ENCODE measurements around the gene PADI4. TPM values are rescaled to one million over a fixed set of nuclear protein-coding genes. Genes with fewer than 3 reads are reported as not detected.

PADI4 gene
- total and polyA plus RNA-seq, 2 donors (not counting 1 experiment from before 2014, with no cell fraction given), result not detected

GRCh38 chr1:17280894-17281293 is 27.1 kb upstream of the PADI4 start:
- Histone ChIP-seq H3K79me2 (ENCODE audit: control insufficient read depth, insufficient read depth, low read length) (no peaks in the 10 kb centered on the region), H3K4me2 (ENCODE audit: extremely low read depth, insufficient read depth, low read length) (no peak overlapping the region), H3K4me3 (replicated peaks in 1 of 4; ENCODE audit: control extremely low read depth in 1 of 4, insufficient read depth in 1 of 4, low read depth in 3 of 4, low read length in 4 of 4) (no peak overlapping the region), H3K9ac (ENCODE audit: insufficient read depth, low read length) (no peak overlapping the region), H3K4me1 (ENCODE audit: control insufficient read depth, extremely low read depth, insufficient read depth, low read length) (no peaks in the 10 kb centered on the region), H3K9me3 (ENCODE audit: control insufficient read depth, insufficient read depth, low read depth, low read length) (no peaks in the 10 kb centered on the region), H3K36me3 (ENCODE audit: control insufficient read depth, insufficient read depth, low read length) (no peaks in the 10 kb centered on the region), H3K27ac (ENCODE audit: insufficient read depth, low read length) (no peak overlapping the region), H2AFZ (ENCODE audit: low read length) (no peak overlapping the region), H4K20me1 (ENCODE audit: control insufficient read depth, extremely low read depth, insufficient read depth, low read length) (no peaks in the 10 kb centered on the region), H3K27me3 (ENCODE audit: control insufficient read depth, insufficient read depth, low read length) (peaks cover 5% of the 10 kb centered on the region)
- DNase-seq (ENCODE audit: low read depth in 2 of 2), result no peak
- TF ChIP-seq CTCF (conservative IDR thresholded peaks at IDR 0.05 in 1 of 2, IDR thresholded peaks at IDR 0.05 in 1 of 2; ENCODE audit: low read depth in 1 of 2, low read length in 2 of 2) (no peak), EZH2 (IDR thresholded peaks at IDR 0.05; ENCODE audit: low read length, missing control alignments) (no peak)

- Histone ChIP-seq H3K27ac (ENCODE audit: insufficient read depth, low read length) (no peak overlapping the region), H3K9ac (ENCODE audit: insufficient read depth, low read length) (no peak overlapping the region), H3K4me2 (ENCODE audit: extremely low read depth, insufficient read depth, low read length) (no peak overlapping the region), H2AFZ (ENCODE audit: low read length) (no peak overlapping the region), H3K27me3 (ENCODE audit: control insufficient read depth, insufficient read depth, low read length) (peaks cover 5% of the 10 kb centered on the region), H3K79me2 (ENCODE audit: control insufficient read depth, insufficient read depth, low read length) (no peaks in the 10 kb centered on the region), H3K4me1 (ENCODE audit: control insufficient read depth, extremely low read depth, insufficient read depth, low read length) (no peaks in the 10 kb centered on the region), H4K20me1 (ENCODE audit: control insufficient read depth, extremely low read depth, insufficient read depth, low read length) (no peaks in the 10 kb centered on the region), H3K36me3 (ENCODE audit: control insufficient read depth, insufficient read depth, low read length) (no peaks in the 10 kb centered on the region), H3K9me3 (ENCODE audit: control insufficient read depth, insufficient read depth, low read depth, low read length) (no peaks in the 10 kb centered on the region), H3K4me3 (replicated peaks in 1 of 4; ENCODE audit: control extremely low read depth in 1 of 4, insufficient read depth in 1 of 4, low read depth in 3 of 4, low read length in 4 of 4) (no peak overlapping the region)
- no peak for DNase-seq (ENCODE audit: low read depth in 2 of 2)
- TF ChIP-seq EZH2 (IDR thresholded peaks at IDR 0.05; ENCODE audit: low read length, missing control alignments), result no peak
- TF ChIP-seq CTCF (conservative IDR thresholded peaks at IDR 0.05 in 1 of 2, IDR thresholded peaks at IDR 0.05 in 1 of 2; ENCODE audit: low read depth in 1 of 2, low read length in 2 of 2), result no peak
These were observed 26.2 kb upstream of the PADI4 start for GRCh38 chr1:17281775-17282181.

- Histone ChIP-seq H3K27me3 (ENCODE audit: control insufficient read depth, insufficient read depth, low read length) (peaks cover 5% of the 10 kb centered on the region), H3K9ac (ENCODE audit: insufficient read depth, low read length) (no peak overlapping the region), H3K4me3 (replicated peaks in 1 of 4; ENCODE audit: control extremely low read depth in 1 of 4, insufficient read depth in 1 of 4, low read depth in 3 of 4, low read length in 4 of 4) (no peak overlapping the region), H4K20me1 (ENCODE audit: control insufficient read depth, extremely low read depth, insufficient read depth, low read length) (no peaks in the 10 kb centered on the region), H3K4me1 (ENCODE audit: control insufficient read depth, extremely low read depth, insufficient read depth, low read length) (no peaks in the 10 kb centered on the region), H2AFZ (ENCODE audit: low read length) (no peak overlapping the region), H3K79me2 (ENCODE audit: control insufficient read depth, insufficient read depth, low read length) (no peaks in the 10 kb centered on the region), H3K27ac (ENCODE audit: insufficient read depth, low read length) (no peak overlapping the region), H3K36me3 (ENCODE audit: control insufficient read depth, insufficient read depth, low read length) (no peaks in the 10 kb centered on the region), H3K4me2 (ENCODE audit: extremely low read depth, insufficient read depth, low read length) (no peak overlapping the region), H3K9me3 (ENCODE audit: control insufficient read depth, insufficient read depth, low read depth, low read length) (no peaks in the 10 kb centered on the region)
- DNase-seq (ENCODE audit: low read depth in 2 of 2), result no peak
- no peak for TF ChIP-seq CTCF (conservative IDR thresholded peaks at IDR 0.05 in 1 of 2, IDR thresholded peaks at IDR 0.05 in 1 of 2; ENCODE audit: low read depth in 1 of 2, low read length in 2 of 2)
- TF ChIP-seq EZH2 (IDR thresholded peaks at IDR 0.05; ENCODE audit: low read length, missing control alignments), result no peak
These were observed 25.2 kb upstream of the PADI4 start for GRCh38 chr1:17282836-17283235.

Measured in fibroblast of lung (primary cell).